ENCODE measurements around the gene TMEM161A. TPM values are rescaled to one million over a fixed set of nuclear protein-coding genes. Genes with fewer than 3 reads are reported as not detected.

The TMEM161A gene
- total RNA-seq, 1 donor from 2014 or later, result 24.5 TPM

DNA sequence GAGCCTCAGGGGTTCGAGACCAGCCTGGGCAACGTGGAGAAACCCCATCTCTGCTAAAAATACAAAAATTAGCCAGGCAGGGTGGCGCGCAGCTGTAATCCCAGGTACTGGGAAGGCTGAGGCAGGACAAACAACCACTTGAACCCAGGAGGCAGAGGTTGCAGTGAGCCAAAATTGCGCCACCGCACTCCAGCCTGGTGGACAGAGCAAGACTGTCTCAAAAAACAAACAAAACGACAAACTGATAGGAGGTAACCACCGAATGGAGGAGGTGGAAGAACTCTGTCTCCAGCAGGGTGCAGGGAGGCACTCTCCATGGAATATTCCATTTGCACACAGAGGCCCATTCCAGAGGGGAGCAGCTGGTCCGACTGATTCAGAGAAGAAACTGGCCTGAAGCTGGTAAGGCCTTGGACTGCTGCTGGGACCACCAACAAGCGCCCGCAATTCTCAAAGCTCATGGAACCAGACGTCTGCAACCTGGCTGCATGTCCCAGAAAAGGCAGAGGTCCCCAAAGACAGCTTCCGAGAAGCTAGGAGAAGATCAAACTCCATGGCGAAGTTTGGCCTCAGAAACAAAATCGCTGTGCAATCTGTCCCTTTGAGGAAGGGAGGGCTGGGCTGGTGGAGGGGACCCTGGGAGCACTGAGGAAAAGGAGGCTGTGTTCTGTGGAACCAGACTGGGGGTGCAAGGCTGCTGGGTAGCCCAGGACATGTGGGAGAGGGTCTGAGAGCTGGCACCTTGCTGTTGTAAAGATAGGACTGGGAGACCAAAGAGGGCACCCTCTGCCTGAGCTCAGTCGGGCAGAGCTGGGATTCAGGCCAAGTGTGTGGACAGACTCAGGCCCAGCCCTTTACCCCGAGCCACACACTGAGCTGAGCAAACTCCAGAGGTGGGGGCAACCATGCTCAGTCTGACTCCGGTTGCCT lies 39.3 kb downstream of the TMEM161A start:
- no peak for TF ChIP-seq CTCF (IDR thresholded peaks at IDR 0.05; ENCODE audit: insufficient read depth, low read length, poor library complexity, severe bottlenecking)
- H3K27me3 ChIP-seq (ENCODE audit: control insufficient read depth, insufficient read depth, low read length), result no peaks in the 10 kb centered on the region
- DNase-seq (ENCODE audit: low read depth), result no peak
- no peak overlapping the region for H3K4me3 ChIP-seq (ENCODE audit: low read depth, low read length)
- H3K36me3 ChIP-seq (ENCODE audit: control insufficient read depth, insufficient read depth, low read length), result no peaks in the 10 kb centered on the region

DNA sequence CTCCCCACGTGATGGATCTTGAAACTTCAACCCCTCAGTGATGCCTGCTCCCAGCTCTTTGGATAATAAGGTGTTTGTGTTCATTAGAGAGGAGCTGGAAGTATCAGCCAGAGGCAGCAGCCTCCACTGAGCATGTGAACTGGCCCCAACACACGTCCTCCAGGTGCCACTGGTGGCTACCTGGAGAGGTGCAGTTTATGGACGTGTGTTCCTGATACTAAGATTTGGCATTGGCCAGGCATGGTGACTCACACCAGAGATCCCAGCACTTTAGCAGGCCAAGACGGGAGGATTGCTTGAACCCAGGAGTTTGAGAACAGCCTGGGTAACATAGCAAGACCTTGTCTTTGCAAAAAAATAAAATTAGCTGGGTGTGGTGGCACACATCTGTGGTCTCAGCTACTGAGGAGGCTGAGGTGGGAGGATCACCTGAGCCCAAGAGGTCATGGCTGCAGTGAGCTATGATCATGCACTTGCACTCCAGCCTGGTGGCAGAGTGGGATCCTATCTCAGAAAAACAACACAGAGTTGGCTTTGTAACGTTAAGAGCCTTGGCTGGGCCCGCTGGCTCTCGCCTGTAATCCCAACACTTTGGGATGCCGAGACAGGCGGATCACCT lies 40.1 kb downstream of the TMEM161A start:
- TF ChIP-seq CTCF (IDR thresholded peaks at IDR 0.05; ENCODE audit: insufficient read depth, low read length, poor library complexity, severe bottlenecking), result no peak

GRCh38 chr19:19096641-19097627 lies 41.3 kb downstream of the TMEM161A start:
- Histone ChIP-seq H3K36me3 (ENCODE audit: control insufficient read depth, insufficient read depth, low read length) (no peaks in the 10 kb centered on the region), H3K4me3 (ENCODE audit: low read depth, low read length) (no peak overlapping the region), H3K27me3 (ENCODE audit: control insufficient read depth, insufficient read depth, low read length) (no peaks in the 10 kb centered on the region)
- DNase-seq (ENCODE audit: low read depth), result no peak
- no peak for TF ChIP-seq CTCF (IDR thresholded peaks at IDR 0.05; ENCODE audit: insufficient read depth, low read length, poor library complexity, severe bottlenecking)

More for the DNA sequence above, 40.1 kb downstream of the TMEM161A start:
- no peak for DNase-seq (ENCODE audit: low read depth)
- no peak overlapping the region for H3K4me3 ChIP-seq (ENCODE audit: low read depth, low read length)
- H3K27me3 ChIP-seq (ENCODE audit: control insufficient read depth, insufficient read depth, low read length), result no peaks in the 10 kb centered on the region
- H3K36me3 ChIP-seq (ENCODE audit: control insufficient read depth, insufficient read depth, low read length), result no peaks in the 10 kb centered on the region

GRCh38 chr19:19095691-19096090 lies 42.6 kb downstream of the TMEM161A start:
- no peak for DNase-seq (ENCODE audit: low read depth)
- no peak for TF ChIP-seq CTCF (IDR thresholded peaks at IDR 0.05; ENCODE audit: insufficient read depth, low read length, poor library complexity, severe bottlenecking)
- Histone ChIP-seq H3K4me3 (ENCODE audit: low read depth, low read length) (no peak overlapping the region), H3K27me3 (ENCODE audit: control insufficient read depth, insufficient read depth, low read length) (no peaks in the 10 kb centered on the region), H3K36me3 (ENCODE audit: control insufficient read depth, insufficient read depth, low read length) (no peaks in the 10 kb centered on the region)

GRCh38 chr19:19094513-19094912 lies 43.8 kb downstream of the TMEM161A start:
- Histone ChIP-seq H3K27me3 (ENCODE audit: control insufficient read depth, insufficient read depth, low read length) (no peaks in the 10 kb centered on the region), H3K4me3 (ENCODE audit: low read depth, low read length) (no peak overlapping the region), H3K36me3 (ENCODE audit: control insufficient read depth, insufficient read depth, low read length) (no peaks in the 10 kb centered on the region)
- no peak for TF ChIP-seq CTCF (IDR thresholded peaks at IDR 0.05; ENCODE audit: insufficient read depth, low read length, poor library complexity, severe bottlenecking)
- DNase-seq (ENCODE audit: low read depth), result no peak
